Spinal cord (tissue), 10 donors: ENCODE results near the gene C1orf50. TPM values are rescaled to one million over a fixed set of nuclear protein-coding genes. Genes with fewer than 3 reads are reported as not detected.

ENCODE experiments used
- DNase-seq, 6 donors: peaks; one replicate each; pipeline versions ENCODE4 v3.0.0 to v3.0.0-alpha.2; 2013 to 2015; ENCODE audit warnings: low spot score in 6 of 6, low read depth in 4 of 6
- H3K27ac ChIP-seq: one replicate; pipeline ENCODE4 v1.5.1; 2013; ENCODE audit warnings: low read depth, low read length, control low read depth
- H3K27me3 ChIP-seq: one replicate; pipeline ENCODE4 v1.6.1; 2013; ENCODE audit warnings: low read length; ENCODE audit not compliant: control insufficient read depth, insufficient read depth
- H3K36me3 ChIP-seq: one replicate; pipeline ENCODE4 v1.6.1; 2013; ENCODE audit warnings: low read length; ENCODE audit not compliant: control insufficient read depth, insufficient read depth
- H3K4me1 ChIP-seq: one replicate; pipeline ENCODE4 v1.6.1; 2013; ENCODE audit warnings: low read length; ENCODE audit not compliant: control insufficient read depth, insufficient read depth
- H3K4me3 ChIP-seq: one replicate; pipeline ENCODE4 v1.5.1; 2013; ENCODE audit warnings: low read depth, low read length, control low read depth
- H3K9me3 ChIP-seq: one replicate; pipeline ENCODE4 v1.6.1; 2013; ENCODE audit warnings: low read length; ENCODE audit not compliant: control insufficient read depth, insufficient read depth
- WGBS: methylation state at CpG from one replicate; pipeline ENCODE4 v1.1.5; 2013; ENCODE audit warnings: missing lambda C conversion rate; ENCODE audit not compliant: insufficient coverage; 5-methylcytosine and 5-hydroxymethylcytosine counted together
- polyA plus RNA-seq, 2 donors: library from polyadenylated mRNA; unstranded; fragments of 120-200 nt; gene quantifications; one replicate each; pipeline ENCODE4 v1.2.1, GENCODE V29; 2013; ENCODE audit not compliant: insufficient read length in 2 of 2
- total RNA-seq, 2 donors: library from RNA; depleted of rRNA in 1 of 2; stranded (reverse); fragments of 120-200 nt in 1 of 2; fragments of >200 nt in 1 of 2; gene quantifications; one replicate each; pipeline versions ENCODE4 v1.2.3 to v1.2.4, GENCODE V29; 2013 to 2014
- donor health status: healthy.

The C1orf50 gene
- total and polyA plus RNA-seq, 4 donors, result 6.7 to 15.2 (median 9.3) TPM

- Histone ChIP-seq H3K9me3 (no peaks in the 10 kb centered on the region), H3K27me3 (no peaks in the 10 kb centered on the region), H3K36me3 (no peaks in the 10 kb centered on the region), H3K4me1 (no peaks in the 10 kb centered on the region), H3K4me3 (no peak overlapping the region), H3K27ac (no peak overlapping the region)
- DNase-seq, result no peak
- WGBS, result 83% methylated on average over 2 of the region's 4 CpGs
These were observed 57.5 kb downstream of the C1orf50 start for GRCh38 chr1:42824481-42825035.

GRCh38 chr1:42825036-42825851 is 58.2 kb downstream of the C1orf50 start:
- Histone ChIP-seq H3K4me3 (no peak overlapping the region), H3K9me3 (no peaks in the 10 kb centered on the region), H3K36me3 (peaks cover 4% of the 10 kb centered on the region), H3K27ac (no peak overlapping the region), H3K4me1 (no peaks in the 10 kb centered on the region), H3K27me3 (no peaks in the 10 kb centered on the region)
- no peak for DNase-seq
- 76% methylated on average over 5 of the region's 10 CpGs for WGBS

Other genes starting within 250 kb of the C1orf50 start
- gene PPIH, start 108.8 kb upstream of the C1orf50 start, total RNA-seq, result 10 to 100 TPM; 28.1 to 52.3 TPM
- gene PPIH, start 108.8 kb upstream of the C1orf50 start, polyA plus RNA-seq, result 10 to 100 TPM; 45.6 to 55.6 TPM
- 100 to 1,000 TPM; 455 to 701 TPM for gene YBX1, start 84.8 kb upstream of the C1orf50 start, total RNA-seq
- gene YBX1, start 84.8 kb upstream of the C1orf50 start, polyA plus RNA-seq, result 1,000 to 10,000 TPM; 1,395 to 1,579 TPM
- 10 to 100 TPM; 17.0 to 20.6 TPM for gene CLDN19, start 27.0 kb upstream of the C1orf50 start, total RNA-seq
- 1 to 10 TPM; 2.7 to 8.0 TPM for gene CLDN19, start 27.0 kb upstream of the C1orf50 start, polyA plus RNA-seq
- gene P3H1, start 221 bp upstream of the C1orf50 start, total RNA-seq, result 10 to 100 TPM; 34.2 to 70.0 TPM
- gene P3H1, start 221 bp upstream of the C1orf50 start, polyA plus RNA-seq, result 10 to 100 TPM; 31.2 to 46.5 TPM
- gene TMEM269, start 17.7 kb downstream of the C1orf50 start, total RNA-seq, result under 1 TPM; 0.11 to 0.30 TPM
- gene TMEM269, start 17.7 kb downstream of the C1orf50 start, polyA plus RNA-seq, result 1 to 10 TPM; 1.3 to 1.6 TPM
- gene ERMAP, start 49.9 kb downstream of the C1orf50 start, total RNA-seq, result 10 to 100 TPM; 10.7 to 14.9 TPM
- 10 to 100 TPM; 10.1 to 11.0 TPM for gene ERMAP, start 49.9 kb downstream of the C1orf50 start, polyA plus RNA-seq
- 10 to 100 TPM; 33.7 to 65.3 TPM for gene SVBP, start 50.1 kb downstream of the C1orf50 start, total RNA-seq
- 10 to 100 TPM; 62.5 to 67.3 TPM for gene SVBP, start 50.1 kb downstream of the C1orf50 start, polyA plus RNA-seq
- 10 to 100 TPM in 1 of 2 donors, 1 to 10 TPM in 1; 9.0 to 15.4 TPM for gene ZNF691, start 79.4 kb downstream of the C1orf50 start, total RNA-seq
- gene ZNF691, start 79.4 kb downstream of the C1orf50 start, polyA plus RNA-seq, result 10 to 100 TPM; 13.2 to 15.9 TPM
- gene SLC2A1, start 191.6 kb downstream of the C1orf50 start, total RNA-seq, result 100 to 1,000 TPM in 1 of 2 donors, 10 to 100 TPM in 1; 74.4 to 127 TPM
- 100 to 1,000 TPM in 1 of 2 donors, 10 to 100 TPM in 1; 89.2 to 107 TPM for gene SLC2A1, start 191.6 kb downstream of the C1orf50 start, polyA plus RNA-seq